ENCODE measurements around the gene RTP5. TPM values are rescaled to one million over a fixed set of nuclear protein-coding genes. Genes with fewer than 3 reads are reported as not detected.
"Not testable (repeated sequence)": the region's sequence is repeated elsewhere in the genome, so short reads cannot be mapped to it uniquely, and the experiment has no call there.

Gene RTP5
- polyA plus RNA-seq, 3 donors = not detected

DNA sequence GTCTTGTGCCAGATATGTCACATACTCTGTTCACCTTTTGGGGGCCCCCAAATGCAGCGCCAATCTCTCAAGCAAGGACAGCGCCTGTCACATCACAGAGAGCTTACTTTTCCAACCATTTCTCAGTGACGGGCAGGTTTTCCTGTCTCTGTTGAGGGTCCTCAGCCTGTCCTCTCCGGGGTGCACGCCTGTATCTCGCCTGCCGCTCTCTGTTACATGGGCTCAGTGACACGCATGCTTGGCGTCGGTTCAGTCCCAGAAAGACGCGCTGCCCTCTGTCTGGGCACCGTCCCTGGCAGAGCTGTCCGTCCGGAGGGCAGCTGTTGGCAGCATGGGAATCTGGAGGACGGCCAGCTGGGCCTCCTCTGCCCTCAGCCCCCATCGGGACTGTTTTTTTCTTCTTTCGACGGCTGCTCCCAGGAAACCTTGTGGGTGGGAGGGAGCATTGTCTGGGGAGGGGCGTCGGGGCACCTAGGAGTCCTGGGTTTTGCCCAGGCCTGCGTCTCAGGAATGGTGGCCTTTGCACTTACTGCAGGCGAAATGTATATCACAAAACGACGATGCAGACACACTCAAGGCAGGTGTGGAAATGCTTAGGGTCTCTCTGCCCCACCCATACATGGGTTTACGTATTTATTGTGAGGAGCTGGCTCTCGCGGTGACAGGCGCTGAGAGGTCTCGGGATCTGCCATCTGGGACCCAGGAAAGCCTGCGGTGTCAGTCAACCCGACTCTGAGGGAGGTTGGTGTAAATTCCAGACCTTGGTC is 30.9 kb downstream of the RTP5 start:
- no peak for DNase-seq (ENCODE audit: low read depth in 3 of 3, low spot score in 2 of 3)

DNA sequence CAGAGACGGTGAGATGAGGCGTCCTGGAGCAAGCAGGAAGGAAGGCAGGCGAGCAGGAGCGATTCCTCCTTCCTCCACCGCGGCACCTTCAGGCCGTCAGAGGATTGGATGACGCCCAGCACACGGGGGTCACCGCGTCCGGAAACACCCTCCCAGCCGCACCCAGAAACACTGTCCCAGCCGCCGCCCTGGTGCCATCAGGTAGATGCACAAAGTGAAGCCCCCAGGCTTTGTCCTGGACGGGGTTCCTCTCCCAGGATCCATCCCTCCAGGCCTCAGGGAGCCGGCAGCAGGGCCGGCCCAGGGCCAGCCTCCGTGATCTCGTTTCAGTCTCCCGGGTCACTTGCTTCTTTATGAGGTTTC is 31.5 kb downstream of the RTP5 start:
- DNase-seq (ENCODE audit: low read depth in 3 of 3, low spot score in 2 of 3) = no peak

DNA sequence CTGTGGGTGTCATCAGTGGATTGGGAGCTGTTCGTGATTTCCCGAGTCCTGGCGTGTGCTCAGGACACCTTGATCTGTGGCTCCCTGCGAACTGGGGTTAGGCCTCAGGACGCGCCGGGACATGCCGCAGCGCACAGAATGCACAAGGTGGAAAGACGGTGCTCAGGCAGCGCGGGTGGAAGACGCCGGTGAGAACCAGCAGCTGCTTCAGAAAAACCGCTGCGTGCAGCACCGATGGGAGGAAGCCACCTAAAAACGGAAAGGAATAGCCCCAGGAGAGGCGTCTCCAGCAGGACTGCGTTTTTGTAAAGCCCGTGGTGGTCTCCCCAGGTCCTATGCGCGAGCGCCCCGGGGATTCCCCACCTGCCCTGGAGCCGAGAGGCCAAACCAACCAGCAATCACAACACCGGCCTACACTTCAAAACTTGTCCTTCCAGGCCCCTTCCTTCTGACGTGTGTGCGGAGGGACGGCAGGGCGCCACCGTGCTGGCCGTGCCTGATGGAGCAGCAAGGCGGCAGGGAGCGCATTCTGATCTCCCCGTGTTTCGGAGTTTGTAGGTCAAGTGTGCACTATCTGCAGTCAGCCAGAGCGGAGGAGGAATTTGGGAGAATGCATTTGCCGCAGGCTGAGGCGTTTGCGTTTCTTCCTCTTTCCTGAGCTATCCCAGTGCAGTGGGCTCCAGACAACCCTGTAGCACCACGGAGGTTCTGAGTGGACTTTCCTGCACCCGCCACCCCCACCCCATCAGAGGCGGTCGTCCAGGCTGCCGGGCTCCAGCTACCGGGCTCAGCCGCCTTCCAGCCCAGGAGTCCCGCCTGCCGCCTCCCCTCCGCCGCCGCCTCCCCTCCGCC is 32.2 kb downstream of the RTP5 start:
- DNase-seq (ENCODE audit: low read depth in 3 of 3, low spot score in 2 of 3) = no peak

DNA sequence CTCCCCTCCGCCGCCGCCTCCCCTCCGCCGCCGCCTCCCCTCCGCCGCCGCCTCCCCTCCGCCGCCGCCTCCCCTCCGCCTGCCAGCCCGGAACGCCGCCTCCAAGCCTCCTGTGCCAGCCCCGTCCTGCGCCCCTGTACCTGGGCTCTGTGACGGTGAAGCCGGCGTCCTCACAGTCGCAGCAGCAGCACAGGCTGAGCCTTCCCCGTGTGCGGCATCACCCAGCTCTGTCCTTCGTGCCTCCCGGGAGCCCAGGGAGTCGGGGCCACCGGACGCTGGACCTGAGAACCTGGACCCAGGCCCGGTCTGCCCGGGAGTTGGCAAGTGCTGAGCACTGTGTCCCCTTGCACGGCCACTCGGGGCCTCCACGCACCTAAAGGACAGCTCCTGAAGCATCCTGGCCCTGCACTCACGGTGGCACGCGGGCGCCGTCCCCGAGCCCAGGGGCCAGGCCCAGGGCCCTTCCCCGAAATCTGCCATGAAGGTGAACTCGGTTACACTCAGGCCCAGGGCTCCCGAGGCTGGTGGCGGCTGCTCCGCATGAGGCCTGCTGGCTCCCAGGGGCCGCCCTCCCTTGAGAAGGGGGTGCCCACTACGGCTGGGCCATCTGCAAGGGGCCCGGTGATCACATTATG is 32.9 kb downstream of the RTP5 start:
- DNase-seq (ENCODE audit: low read depth in 3 of 3, low spot score in 2 of 3) = no peak

DNA sequence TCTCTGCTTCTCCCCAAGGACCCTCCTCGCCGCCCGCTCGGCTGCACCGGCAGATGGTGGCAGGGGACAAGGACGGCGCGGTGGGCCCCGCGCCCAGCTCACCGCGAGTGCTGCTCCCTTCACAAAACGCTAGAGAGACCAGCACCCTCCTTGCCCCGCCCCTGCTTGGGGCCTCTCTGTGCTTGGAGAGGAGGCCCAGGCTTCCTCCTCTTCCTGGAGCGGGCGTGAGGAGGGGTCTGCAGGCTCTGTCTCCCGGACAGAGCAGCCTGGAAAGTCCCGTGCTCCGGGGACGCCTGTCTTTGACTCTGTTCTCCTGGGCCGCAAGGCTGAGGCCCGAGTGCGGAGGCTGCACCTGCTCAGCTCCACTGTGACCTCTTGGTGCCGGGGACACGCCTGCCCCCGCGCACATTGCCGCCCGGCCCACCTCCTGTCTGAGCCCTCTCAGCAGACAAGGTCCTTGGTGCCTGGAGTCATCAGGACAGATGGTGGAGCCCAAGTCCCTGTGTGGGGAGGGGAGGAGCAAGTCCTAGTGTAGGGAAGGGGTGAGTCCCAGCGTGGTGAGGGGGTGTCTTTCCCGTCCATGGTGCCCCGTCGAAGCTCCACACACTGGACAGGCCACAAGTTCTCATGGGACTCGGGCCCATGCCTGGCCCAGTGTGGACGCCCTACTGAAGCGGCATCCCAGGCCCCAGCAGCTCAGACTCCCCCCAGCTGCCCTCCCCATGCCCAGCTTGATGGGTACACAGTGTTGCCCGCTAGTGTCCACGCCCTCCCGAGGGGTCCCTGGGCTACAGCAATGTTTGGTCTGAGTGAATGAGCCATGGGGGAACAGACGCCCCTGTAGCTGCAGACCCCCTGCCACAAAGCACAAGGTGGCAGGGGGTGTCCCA is 33.8 kb downstream of the RTP5 start:
- DNase-seq (ENCODE audit: low read depth in 3 of 3, low spot score in 2 of 3) = no peak

DNA sequence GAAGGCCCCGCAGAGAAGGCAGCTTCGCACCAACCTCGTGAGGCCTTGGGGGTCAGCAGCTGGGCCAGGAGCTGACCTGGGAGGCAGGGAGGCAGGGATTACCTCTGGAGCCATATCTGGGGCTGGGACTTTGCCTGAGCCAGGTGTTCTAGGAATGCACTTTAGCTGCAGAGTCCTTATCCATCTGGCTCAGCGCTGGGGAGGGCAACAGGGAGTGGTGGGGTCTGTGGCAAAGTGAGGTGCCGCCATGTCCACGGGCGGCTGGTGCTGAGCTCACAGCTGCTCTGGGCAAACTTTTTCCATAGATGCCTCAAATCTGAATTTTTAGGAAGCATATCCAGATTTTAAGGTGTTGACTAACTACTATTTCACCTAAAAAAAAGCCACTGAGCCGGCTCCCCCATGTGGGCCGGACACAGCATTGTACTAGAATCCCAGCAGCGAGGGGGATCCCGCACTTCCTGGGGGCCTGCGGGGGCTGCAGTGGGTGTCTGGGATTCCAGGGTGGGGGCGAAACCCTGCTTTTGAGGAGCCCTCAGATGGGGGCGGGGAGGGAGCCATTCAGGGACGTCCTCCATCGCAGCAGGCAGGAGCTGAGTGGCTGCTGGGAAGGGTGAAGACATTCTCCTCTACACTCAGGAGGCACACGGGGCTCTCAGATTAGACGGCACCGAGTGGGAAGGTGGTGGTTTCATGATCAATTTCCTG is 34.6 kb downstream of the RTP5 start:
- no peak for DNase-seq (ENCODE audit: low read depth in 3 of 3, low spot score in 2 of 3)

DNA sequence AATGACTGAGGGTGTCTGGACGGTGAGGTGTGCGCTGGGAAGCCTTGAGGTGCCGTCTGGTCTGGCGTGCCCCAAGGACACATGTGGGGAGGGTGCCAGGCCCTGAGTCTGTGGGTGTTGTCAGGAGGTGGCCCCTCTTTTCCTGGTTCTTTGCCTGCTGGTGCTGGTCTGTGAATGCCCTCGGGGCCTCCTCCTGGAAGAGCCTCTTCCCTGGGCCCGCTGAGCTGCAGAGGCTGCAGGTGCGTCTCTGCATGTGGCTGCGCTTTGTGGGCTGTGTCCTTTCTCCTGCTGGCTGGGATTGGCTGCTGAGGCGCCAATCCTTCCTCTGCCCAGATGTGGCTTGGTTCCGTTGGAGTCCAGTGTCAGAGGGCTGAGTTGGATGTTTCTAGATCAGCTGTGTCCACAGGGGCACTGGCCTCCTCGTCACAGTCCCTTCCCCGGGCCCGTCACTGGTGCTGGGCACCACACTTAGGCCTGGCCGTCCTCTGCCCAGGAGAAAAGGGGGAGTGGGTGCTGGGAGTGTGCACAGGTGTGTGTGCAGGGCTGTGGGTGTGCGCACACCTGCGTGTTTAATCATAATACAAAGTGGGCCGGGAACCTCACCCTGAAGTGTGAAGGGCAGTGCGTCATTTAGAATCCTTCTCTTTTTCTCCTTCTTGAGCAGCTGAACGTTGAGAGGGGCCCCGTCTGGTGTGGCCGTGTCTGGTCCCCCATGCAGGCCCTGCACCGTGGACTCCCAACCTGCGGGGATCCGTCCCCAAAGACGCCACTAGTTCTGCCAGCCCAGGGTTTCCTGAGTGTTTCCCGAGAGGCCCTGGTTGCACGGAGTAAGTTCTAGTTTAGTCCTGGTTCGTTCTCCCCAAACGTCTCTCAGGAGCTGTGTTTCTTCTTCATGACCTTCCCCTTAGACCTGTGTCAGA is 35.5 kb downstream of the RTP5 start:
- no peak for DNase-seq (ENCODE audit: low read depth in 3 of 3, low spot score in 2 of 3)

DNA sequence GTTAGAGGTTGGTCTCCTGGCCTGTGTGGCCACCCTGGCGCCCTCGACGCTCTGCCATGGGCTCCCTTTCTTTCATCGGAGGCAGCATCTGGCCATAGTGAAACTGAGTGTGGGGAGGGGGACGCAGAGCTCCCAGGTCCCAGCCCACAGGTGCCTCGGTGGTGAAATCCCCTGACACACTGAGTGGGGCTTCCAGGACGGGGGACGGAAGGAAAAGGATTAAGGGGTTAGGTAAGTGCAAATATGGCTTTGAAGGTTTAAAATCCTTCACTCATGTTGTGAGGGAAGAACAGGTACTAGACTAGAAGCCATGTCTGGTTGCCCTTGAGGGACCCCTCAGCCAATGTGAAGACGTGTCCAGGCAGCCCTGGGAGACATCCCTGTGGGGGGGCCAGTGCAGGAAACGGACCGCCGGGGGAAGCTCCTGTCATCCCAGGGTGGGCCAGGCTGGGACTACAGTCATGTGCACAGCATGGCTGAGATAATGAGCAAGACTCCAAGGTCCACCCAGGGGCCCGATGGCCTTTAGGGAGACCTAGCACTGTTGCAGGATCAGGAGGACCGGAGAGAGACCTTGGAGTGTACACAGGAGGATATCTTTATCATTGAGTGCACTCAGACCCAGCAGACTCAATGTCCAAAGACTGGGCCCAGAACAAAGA is 36.3 kb downstream of the RTP5 start:
- no peak for DNase-seq (ENCODE audit: low read depth in 3 of 3, low spot score in 2 of 3)

DNA sequence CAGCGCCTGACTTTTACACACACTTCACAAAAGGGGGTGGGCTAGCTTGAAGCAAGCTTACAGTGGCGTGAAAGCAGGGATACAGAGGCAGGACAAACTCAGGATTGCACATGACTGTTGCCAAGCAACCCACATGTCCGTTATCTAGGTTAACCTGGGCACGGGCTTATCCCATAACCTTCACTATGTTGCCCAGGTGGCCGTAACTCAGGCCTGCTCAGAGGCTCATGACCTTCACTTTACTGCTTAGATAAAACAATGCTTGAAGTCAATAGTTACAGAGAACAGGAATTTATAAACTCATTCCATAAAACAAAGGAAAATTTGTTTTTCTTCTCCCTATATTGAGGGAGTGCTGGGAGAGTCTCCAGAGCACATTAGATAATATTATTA is 36.8 kb downstream of the RTP5 start:
- not testable (repeated sequence) for DNase-seq (ENCODE audit: low read depth in 3 of 3, low spot score in 2 of 3)

DNA sequence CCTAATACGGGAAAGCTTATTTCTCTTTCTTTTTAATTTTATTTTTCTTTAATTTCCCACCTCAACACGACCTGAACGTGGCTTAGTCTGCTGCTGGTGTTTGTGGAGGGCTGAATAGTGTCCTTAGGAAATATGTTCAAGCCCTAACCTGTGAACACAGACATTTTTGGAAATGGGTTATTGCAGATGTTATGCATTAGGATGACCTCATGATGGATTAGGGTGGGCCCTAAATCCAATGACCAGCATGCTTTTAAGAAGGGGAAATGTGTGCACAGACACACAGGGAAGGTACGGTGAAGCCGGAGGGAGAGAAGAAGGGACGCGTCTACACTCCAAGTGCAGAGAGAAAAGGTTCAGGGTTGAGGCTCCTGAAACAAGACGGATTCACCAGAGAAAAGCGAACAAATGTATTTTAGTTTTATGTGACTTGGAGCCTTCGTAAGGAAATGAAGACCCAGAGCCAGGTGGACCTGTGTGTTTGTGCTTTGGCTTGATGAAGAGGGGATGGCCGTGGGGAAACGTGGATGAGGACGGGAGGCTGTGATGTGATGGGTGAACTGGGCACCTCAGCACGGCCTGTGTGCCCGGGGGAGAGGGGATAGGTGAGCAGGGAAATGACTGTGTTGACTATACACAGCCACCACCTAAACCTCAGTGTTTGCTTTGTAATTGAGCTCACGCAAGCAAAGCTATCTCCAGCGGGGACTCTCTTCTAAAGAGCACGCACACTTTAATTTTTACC is 37.5 kb downstream of the RTP5 start:
- no peak for DNase-seq (ENCODE audit: low read depth in 3 of 3, low spot score in 2 of 3)

DNA sequence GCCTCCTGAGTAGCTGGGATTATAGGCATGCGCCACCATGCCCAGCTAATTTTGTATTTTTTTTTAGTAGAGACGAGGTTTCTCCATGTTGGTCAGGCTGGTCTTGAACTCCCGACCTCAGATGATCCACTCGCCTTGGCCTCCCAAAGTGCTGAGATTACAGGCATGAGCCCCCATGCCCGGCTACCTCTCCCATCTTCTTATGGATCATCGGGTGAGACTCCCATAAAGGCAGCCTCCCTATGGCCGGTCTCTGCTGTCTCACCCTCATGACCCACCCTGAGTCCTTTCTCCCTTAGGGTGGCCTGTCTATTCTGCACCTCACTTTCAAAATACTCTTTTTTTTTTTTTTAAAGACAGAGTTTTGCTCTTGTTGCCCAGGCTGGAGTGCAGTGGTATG is 38.3 kb downstream of the RTP5 start:
- not testable (repeated sequence) for DNase-seq (ENCODE audit: low read depth in 3 of 3, low spot score in 2 of 3)

DNA sequence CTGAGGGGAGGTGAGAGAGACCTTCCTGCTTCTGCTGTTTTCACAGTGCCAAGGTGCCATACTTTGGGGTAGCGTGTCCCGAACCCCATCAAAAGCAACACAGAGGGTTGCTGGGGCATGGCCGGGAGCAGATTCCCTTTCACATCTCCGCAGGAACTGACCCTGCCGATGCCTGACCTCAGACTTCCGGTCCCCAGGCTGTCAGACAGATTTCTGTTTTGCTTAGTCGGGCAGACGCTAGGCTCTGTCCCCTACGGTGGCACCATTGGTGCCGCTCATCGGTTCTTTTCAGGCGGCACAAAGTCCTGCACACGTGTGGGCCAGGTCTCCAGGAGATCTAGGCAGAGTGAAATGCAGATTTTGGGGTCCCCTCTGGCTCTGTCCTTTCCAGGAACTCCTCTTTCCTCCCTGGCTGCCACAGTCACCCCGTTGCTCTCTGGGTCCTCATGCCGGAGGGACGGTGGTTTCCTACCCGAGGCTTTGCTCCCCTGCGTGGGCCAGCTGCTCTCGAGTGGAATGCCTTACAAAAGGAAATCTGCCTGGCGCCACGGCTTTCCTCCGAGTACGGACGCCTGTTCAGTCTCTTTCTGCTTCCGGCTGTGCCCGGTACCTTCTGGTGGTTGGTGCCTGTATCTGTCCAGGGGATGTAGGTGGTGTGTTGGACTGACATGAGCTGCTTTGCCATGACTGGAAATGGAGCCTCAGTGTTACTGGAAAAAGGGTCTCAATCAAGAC is 39.3 kb downstream of the RTP5 start:
- DNase-seq (ENCODE audit: low read depth in 3 of 3, low spot score in 2 of 3) = no peak

DNA sequence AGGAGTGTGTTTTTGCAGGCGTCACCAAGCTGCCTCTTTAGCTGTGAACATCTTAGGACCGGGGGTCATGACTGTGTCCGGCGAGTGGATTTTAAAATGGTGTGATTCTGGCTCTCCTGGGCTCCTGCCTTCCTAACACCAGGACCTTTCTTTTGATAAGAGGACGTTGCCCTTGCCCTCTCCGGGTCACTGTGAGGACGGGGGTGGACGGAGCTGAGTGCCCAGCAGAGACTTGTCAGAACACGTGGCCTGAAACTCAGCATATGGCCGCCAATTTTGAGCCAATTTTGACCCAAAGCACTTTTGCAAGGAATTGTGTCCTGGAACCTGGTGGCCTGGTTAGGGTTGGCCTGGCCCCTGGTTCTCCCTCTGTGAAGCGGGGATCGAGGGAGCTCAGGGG is 40.2 kb downstream of the RTP5 start:
- no peak for DNase-seq (ENCODE audit: low read depth in 3 of 3, low spot score in 2 of 3)

DNA sequence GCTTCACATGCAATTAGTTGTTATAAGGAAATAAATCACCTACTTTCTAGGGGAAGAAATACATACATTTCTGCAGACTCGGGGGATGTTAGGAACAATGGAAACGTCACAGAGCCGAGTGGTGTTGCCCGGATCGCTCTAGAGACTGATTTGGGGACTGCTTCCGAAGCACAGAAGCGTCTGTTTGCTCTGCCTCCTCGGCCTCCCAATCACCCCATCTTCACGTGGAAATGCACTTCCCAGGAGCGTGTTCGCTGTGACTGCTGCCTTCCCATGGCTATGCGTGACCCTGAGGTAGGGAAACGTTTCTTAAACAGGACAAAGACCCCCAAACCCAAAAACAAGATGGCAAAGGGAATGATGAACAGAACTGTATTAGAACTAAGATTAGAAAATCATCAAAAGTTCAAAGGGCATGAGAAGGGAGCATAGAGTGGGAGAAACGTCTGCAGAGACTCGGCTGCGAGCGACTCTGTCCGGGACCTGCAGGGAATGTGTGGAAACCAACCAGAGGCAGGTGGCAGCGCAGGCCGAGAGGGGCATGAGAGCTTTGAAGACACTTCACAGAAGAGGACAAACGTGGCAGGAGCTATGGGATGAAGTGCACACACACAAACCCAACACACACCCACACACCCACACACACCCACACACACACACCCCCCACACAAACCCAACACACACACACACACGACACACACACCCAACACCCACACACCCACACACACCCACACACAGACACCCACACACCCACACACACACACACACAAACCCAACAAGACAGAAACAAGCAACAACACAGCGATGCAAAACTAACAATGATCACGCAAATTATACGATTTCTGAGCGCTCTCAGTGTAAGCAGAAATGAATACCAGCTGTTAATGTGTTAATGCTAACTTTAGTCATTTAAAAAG is 41.3 kb downstream of the RTP5 start:
- DNase-seq (ENCODE audit: low read depth in 3 of 3, low spot score in 2 of 3) = no peak

DNA sequence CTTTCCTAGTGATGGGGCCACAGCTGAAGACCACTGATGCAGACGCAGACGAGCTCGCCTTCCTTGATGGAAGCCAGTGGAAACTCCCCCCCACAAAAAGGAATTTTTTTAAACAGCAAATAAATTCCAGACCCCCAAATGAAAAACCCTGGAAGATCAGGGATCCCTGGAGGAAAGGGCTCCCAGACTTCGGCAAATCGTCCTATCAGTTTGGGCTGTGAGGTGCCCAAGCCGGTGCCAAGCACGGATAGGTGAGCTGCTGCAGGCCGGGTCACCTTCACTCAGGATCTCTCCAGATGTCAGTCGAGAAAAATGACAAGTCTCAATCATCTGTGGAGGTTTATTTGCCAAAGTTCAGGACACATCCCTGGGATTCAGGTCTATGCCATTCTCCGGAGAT is 42.0 kb downstream of the RTP5 start:
- no peak for DNase-seq (ENCODE audit: low read depth in 3 of 3, low spot score in 2 of 3)

DNA sequence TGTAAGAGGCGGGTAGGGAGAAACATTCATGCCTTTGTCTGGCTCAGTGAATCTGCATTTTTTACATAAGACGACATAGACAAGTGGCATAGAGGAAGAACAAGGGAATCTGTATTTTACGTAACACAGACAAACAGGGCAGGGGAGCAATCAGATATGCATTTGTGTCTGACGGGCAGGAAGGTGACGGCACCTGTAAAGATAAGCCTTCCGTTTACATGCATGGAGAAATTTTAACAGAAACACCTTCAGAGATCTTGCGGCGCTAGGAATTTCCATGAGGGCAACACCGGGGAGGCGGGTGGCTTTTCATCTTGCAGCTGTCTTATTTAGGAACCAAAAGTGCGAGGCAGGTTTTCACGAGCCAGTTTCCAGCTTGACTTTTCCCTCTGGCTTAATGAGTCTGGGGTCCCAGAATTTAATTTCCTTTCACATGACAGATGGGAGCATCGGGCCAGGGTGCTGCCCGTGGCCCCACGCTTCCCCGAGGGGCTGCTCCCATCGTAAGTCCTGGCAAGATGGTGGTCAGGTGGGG is 42.6 kb downstream of the RTP5 start:
- no peak for DNase-seq (ENCODE audit: low read depth in 3 of 3, low spot score in 2 of 3)

All from right renal cortex interstitium (tissue), 3 donors.